ENCODE results near the gene ELL.

ELL gene

GRCh38 chr19:18441804-18442788, 79.8 kb downstream of the ELL start:
- DNase-seq (ENCODE audit: low read depth), result no peak
- TF ChIP-seq CTCF (IDR thresholded peaks at IDR 0.05; ENCODE audit: control insufficient read depth, extremely low read depth, insufficient read depth), result no peak
- no peak overlapping the region for H3K4me3 ChIP-seq (ENCODE audit: low read depth, low read length)

DNA sequence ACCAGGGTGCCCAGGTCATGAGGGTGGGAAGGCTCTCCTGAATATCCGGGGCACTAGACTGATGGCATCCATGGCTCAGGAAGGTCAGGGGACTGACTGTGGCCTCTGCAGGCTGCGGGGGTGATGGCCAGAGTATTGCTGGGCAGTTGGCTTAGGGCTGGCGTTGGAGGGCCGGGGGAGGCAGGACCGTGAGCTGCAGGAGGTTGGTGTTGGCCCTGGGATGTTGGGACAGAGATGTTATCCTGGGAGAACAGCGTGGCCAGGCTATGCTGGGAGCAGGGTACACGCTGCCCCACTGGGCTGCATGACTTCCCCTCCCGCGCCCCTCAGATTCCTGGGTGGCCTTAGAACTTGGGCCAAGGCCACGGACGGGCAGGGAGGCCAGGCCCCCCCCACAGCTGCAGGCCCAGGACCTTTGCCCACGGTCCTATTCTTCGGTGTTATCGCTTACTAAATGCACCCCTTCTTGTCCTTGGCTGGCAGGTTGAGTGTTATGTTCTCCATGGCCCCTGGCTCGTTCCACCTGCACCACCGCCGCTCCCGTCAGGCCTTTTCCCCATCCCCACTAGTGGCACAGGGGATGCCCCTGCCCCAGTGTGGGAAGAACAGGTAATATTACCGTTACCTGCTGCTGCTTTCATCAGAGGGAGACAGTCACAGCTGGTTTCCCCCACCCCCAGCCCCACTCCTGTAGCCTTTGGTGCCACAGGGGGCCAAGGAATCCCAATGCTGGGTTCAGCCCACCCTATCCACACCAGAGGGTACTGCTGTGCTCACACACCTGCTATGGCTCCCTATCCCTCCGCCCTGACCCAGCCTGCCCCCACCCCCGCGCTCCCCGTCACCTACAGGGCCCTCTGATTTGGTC, 80.7 kb downstream of the ELL start:
- no peak for DNase-seq (ENCODE audit: low read depth)
- TF ChIP-seq CTCF (IDR thresholded peaks at IDR 0.05; ENCODE audit: control insufficient read depth, extremely low read depth, insufficient read depth), result no peak
- H3K4me3 ChIP-seq (ENCODE audit: low read depth, low read length), result no peak overlapping the region

DNA sequence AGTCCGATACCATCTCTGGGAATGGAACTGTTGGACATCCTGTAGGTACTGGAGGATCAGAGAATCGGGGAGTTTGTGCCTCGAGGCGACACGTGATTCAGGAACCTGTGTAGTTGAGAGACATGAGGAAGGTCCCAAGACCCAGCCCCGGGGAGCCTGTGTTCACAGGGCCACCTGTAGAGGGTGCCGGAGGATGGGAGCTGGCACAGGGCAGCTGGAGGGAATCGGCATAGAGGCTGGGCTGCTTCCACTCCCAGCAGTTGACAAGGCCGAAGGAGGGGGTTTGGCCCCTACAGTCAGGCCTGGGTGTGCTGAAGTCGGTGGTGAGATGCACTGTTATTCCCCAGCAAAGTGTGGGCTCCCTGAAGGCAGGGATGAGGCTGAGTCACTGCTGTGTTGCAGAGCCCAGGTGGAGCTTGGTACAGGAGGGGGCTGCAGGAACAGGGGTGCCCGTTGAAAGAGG, 81.4 kb downstream of the ELL start:
- DNase-seq (ENCODE audit: low read depth), result no peak
- TF ChIP-seq CTCF (IDR thresholded peaks at IDR 0.05; ENCODE audit: control insufficient read depth, extremely low read depth, insufficient read depth), result peak; percentile 12; the same call in 1 of the 2 replicates
- H3K4me3 ChIP-seq (ENCODE audit: low read depth, low read length), result no peak overlapping the region

DNA sequence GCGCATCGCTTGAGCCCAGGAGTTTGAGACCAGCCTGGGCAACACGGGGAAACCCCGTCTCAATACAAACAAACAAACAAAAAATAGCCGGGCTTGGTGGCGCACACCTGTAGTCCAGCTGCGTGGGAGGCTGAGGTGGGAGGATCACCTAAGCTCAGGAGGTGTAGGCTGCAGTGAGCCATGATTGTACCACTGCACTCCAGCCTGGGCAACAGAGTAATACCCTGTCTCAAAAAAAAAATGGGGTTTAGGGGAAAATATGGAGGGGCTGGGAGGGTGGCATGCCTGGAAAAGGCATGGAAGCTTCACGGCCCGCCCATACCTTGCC, 82.0 kb downstream of the ELL start:
- no peak for DNase-seq (ENCODE audit: low read depth)
- H3K4me3 ChIP-seq (ENCODE audit: low read depth, low read length), result no peak overlapping the region
- no peak for TF ChIP-seq CTCF (IDR thresholded peaks at IDR 0.05; ENCODE audit: control insufficient read depth, extremely low read depth, insufficient read depth)

DNA sequence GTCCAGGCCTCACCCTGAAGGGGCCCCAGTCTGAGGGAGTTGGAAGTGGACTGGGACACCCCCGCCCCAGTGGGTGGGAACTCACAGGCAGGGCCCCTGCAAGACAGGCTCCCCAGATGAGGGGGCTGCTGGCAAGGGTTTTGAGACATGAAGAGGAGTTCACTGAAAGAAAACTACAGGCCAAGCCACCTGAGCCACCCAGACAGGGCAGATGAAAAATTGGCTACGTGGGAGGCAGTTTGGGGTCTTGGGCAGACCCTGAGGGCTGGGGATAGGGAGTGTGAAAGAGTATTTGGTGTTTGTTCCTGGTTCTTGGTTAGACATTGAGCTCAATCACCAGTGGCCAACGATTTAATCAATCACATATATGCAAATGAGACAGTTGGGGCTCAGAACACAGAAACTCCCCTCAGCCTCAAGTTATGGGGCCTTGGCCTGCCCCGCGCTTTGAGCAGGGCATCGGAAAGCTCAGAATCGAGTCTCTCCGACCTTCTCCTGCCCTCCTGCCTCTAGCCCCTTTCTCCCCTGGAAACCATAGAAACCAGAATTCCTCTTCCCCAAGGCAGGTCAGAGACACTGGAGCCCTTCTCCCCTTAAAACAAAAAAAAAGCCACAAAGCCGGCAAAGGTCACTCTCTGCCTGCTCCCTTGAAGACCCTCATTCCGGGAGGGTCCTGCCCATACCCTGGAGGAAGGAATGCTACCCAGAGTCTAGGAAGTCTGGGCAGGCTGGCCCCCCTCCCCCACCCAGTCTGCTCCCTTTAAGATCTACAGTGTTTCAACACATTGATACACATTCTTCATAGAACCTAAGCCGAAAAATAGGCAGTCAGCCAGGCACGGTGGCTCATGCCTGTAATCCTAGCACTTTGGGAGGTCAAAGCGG, 82.6 kb downstream of the ELL start:
- no peak for DNase-seq (ENCODE audit: low read depth)
- no peak overlapping the region for H3K4me3 ChIP-seq (ENCODE audit: low read depth, low read length)
- no peak for TF ChIP-seq CTCF (IDR thresholded peaks at IDR 0.05; ENCODE audit: control insufficient read depth, extremely low read depth, insufficient read depth)

DNA sequence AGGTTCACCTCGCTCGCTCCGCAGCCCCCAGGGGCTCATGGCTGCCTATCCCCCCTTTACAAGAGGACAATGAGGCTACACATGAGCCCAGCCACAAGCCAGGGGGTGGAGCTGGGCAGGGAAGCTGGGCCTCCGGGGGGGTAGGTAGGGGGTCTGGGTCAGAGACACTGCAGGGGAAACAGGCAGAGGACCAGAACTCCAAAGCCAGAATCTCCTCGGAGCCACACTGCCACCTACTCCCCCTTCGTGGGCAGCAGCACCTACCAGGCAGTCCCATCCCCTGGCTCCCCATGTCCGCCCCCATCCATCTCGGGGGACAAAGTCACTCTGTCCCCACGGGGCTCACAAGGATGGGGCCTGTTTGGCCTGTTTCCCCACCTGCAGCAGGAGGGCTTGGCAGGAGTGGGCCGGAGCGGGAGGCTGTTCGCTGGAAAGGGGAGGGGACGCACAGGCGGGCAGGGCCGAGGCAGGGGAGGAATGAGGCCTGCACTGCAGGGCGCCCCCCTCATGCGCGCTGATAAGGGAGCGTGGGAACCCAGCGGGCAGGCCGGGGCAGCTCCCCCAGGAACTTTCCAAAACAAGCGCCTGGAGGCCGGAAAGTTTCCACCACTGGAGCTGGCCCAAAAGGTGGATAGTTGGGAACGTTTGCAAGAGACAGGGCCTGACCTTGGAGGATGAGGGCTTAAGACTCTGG, 83.4 kb downstream of the ELL start:
- DNase-seq (ENCODE audit: low read depth), result no peak
- no peak for TF ChIP-seq CTCF (IDR thresholded peaks at IDR 0.05; ENCODE audit: control insufficient read depth, extremely low read depth, insufficient read depth)
- peak overlapping the region; percentile 64 for H3K4me3 ChIP-seq (ENCODE audit: low read depth, low read length)
